HEK293 (cell line): Measurements from ENCODE around the gene TIMD4.

ENCODE experiments used
- HOXA7 ChIP-seq: sonication (generic); formaldehyde crosslinking; IDR thresholded peaks from 2 replicates; pipeline ENCODE4 v1.8.1; 2022; ENCODE audit warnings: missing genetic modification reagents, borderline replicate concordance
- YY1 ChIP-seq: fragments of 450-650 bp; formaldehyde crosslinking; IDR thresholded peaks from 2 replicates; pipeline ENCODE4 v1.5.1; 2018; ENCODE audit warnings: missing biosample characterization, missing genetic modification characterization
- ZNF335 ChIP-seq: fragments of 450-650 bp; formaldehyde crosslinking; conservative IDR thresholded peaks from 2 replicates; pipeline ENCODE4 v1.5.1; 2016; ENCODE audit warnings: missing biosample characterization, missing genetic modification characterization
- ZNF837 ChIP-seq: fragments of 450-650 bp; formaldehyde crosslinking; IDR thresholded peaks from 2 replicates; pipeline ENCODE4 v1.5.1; 2016; ENCODE audit warnings: missing biosample characterization, missing genetic modification characterization
- TF ChIP-seq, protein P1 (sequence below): fragments of 450-650 bp; formaldehyde crosslinking; optimal IDR thresholded peaks from 2 replicates; pipeline ENCODE3; 2016; ENCODE audit warnings: missing biosample characterization, mild to moderate bottlenecking, missing genetic modification characterization
- TF ChIP-seq, protein P2 (sequence below): fragments of 450-650 bp; formaldehyde crosslinking; conservative IDR thresholded peaks from 2 replicates; pipeline ENCODE4 v1.5.1; 2016; ENCODE audit warnings: low read depth, missing biosample characterization, missing genetic modification characterization
- TF ChIP-seq, protein P3 (sequence below): fragments of 450-650 bp; formaldehyde crosslinking; IDR thresholded peaks from 2 replicates; pipeline ENCODE4 v1.5.1; 2016; ENCODE audit warnings: missing biosample characterization, missing genetic modification characterization
- TF ChIP-seq, protein P4 (sequence below): fragments of 450-650 bp; IDR thresholded peaks from 2 replicates; pipeline ENCODE4 v1.5.1; 2018; ENCODE audit warnings: missing biosample characterization, missing genetic modification characterization

DNA sequence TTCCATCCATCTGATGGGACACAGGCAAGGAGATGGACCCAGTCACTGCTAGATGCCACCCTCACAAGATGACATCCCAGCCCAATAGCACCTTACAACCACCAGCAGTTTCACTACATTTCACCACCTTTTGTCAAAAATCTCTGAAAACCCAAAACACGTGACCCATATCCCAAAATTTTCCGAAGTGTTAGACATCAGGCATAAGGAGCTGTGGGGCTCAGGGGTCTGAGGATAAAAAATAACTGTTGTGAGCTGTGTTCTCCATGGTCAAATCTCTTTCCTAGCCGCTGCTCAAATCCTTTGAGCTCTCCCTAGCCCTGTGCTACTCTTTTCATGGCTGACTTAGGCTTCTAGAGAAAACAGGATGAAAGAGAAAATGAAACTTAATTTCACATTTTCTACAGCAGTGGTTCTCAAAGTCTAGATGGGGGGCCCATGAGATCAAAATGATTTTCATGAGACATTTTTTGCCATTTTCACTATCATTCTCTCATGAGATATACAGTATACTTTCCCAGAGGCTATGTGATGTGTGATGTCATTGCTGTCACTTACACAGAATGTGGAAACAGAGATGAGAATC lies 40.7 kb downstream of the TIMD4 start:
- TF ChIP-seq, protein P1, sequence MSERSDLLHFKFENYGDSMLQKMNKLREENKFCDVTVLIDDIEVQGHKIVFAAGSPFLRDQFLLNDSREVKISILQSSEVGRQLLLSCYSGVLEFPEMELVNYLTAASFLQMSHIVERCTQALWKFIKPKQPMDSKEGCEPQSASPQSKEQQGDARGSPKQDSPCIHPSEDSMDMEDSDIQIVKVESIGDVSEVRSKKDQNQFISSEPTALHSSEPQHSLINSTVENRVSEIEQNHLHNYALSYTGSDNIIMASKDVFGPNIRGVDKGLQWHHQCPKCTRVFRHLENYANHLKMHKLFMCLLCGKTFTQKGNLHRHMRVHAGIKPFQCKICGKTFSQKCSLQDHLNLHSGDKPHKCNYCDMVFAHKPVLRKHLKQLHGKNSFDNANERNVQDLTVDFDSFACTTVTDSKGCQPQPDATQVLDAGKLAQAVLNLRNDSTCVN (tag by site-specific recombination), result no peak
- TF ChIP-seq YY1 (tag by site-specific recombination) (no peak), ZNF335 (no peak), ZNF837 (tag by site-specific recombination) (no peak), HOXA7 (CRISPR knock-in tag) (no peak)
- TF ChIP-seq, protein P2, sequence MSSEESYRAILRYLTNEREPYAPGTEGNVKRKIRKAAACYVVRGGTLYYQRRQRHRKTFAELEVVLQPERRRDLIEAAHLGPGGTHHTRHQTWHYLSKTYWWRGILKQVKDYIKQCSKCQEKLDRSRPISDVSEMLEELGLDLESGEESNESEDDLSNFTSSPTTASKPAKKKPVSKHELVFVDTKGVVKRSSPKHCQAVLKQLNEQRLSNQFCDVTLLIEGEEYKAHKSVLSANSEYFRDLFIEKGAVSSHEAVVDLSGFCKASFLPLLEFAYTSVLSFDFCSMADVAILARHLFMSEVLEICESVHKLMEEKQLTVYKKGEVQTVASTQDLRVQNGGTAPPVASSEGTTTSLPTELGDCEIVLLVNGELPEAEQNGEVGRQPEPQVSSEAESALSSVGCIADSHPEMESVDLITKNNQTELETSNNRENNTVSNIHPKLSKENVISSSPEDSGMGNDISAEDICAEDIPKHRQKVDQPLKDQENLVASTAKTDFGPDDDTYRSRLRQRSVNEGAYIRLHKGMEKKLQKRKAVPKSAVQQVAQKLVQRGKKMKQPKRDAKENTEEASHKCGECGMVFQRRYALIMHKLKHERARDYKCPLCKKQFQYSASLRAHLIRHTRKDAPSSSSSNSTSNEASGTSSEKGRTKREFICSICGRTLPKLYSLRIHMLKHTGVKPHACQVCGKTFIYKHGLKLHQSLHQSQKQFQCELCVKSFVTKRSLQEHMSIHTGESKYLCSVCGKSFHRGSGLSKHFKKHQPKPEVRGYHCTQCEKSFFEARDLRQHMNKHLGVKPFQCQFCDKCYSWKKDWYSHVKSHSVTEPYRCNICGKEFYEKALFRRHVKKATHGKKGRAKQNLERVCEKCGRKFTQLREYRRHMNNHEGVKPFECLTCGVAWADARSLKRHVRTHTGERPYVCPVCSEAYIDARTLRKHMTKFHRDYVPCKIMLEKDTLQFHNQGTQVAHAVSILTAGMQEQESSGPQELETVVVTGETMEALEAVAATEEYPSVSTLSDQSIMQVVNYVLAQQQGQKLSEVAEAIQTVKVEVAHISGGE, result no peak
- TF ChIP-seq, protein P3, sequence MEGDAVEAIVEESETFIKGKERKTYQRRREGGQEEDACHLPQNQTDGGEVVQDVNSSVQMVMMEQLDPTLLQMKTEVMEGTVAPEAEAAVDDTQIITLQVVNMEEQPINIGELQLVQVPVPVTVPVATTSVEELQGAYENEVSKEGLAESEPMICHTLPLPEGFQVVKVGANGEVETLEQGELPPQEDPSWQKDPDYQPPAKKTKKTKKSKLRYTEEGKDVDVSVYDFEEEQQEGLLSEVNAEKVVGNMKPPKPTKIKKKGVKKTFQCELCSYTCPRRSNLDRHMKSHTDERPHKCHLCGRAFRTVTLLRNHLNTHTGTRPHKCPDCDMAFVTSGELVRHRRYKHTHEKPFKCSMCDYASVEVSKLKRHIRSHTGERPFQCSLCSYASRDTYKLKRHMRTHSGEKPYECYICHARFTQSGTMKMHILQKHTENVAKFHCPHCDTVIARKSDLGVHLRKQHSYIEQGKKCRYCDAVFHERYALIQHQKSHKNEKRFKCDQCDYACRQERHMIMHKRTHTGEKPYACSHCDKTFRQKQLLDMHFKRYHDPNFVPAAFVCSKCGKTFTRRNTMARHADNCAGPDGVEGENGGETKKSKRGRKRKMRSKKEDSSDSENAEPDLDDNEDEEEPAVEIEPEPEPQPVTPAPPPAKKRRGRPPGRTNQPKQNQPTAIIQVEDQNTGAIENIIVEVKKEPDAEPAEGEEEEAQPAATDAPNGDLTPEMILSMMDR (tag by site-specific recombination), result no peak
- TF ChIP-seq, protein P4, sequence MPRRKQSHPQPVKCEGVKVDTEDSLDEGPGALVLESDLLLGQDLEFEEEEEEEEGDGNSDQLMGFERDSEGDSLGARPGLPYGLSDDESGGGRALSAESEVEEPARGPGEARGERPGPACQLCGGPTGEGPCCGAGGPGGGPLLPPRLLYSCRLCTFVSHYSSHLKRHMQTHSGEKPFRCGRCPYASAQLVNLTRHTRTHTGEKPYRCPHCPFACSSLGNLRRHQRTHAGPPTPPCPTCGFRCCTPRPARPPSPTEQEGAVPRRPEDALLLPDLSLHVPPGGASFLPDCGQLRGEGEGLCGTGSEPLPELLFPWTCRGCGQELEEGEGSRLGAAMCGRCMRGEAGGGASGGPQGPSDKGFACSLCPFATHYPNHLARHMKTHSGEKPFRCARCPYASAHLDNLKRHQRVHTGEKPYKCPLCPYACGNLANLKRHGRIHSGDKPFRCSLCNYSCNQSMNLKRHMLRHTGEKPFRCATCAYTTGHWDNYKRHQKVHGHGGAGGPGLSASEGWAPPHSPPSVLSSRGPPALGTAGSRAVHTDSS, result no peak
